ELR (cell line): ENCODE data around the gene KCNQ5.

Source experiments
- DNase-seq: peaks from one replicate; pipeline ENCODE4 v3.0.0-alpha.2; 2015; ENCODE audit warnings: low read depth

KCNQ5 gene

GRCh38 chr6:73000460-73000859 is 378.6 kb downstream of the KCNQ5 start:
- DNase-seq = no peak

- DNase-seq = no peak
Measured at GRCh38 chr6:73002588-73002987, 380.7 kb downstream of the KCNQ5 start.

- no peak for DNase-seq
Measured at GRCh38 chr6:73003302-73003701, 381.4 kb downstream of the KCNQ5 start.

GRCh38 chr6:73004231-73004630 is 382.4 kb downstream of the KCNQ5 start:
- DNase-seq = no peak

- DNase-seq = no peak
Measured at GRCh38 chr6:73004861-73005260, 383.0 kb downstream of the KCNQ5 start.

DNA sequence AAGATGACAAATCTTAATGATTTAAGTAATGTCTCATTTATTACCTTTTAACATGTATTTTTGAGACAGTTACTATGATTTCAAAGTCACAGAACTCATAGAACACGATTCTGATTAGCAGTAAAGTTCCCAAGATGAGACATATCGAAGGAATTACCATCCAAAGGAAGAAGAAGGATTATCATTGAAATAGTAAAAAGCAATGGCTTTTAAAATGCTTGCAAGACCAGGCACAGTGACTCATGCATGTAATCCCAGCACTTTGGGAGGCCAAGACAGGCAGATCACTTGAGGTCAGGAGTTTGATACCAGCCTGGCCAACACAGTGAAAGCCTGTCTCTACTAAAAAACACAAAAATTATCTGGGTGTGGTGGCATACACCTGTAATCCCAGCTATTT is 384.3 kb downstream of the KCNQ5 start:
- peak; percentile 23 for DNase-seq

DNA sequence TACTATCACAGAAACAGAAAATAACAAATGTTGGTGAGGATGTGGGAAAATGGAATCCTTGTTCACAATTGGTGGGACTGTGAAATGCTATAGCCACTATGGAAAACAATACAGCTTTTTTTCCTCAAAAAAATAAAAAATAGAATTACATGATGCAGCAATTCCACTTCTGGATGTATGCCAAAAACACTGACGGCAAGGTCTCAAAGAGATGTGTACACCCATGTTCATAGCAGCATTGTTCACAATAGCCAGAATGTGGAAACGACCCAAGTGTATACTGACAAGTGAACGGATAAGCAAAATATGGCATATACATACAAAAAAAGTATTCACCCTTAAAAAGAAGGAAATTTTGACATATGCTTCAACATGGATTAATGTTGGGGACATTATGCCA is 390.1 kb downstream of the KCNQ5 start:
- no peak for DNase-seq

- DNase-seq = no peak
Measured at GRCh38 chr6:73017476-73017875, 395.6 kb downstream of the KCNQ5 start.

DNA sequence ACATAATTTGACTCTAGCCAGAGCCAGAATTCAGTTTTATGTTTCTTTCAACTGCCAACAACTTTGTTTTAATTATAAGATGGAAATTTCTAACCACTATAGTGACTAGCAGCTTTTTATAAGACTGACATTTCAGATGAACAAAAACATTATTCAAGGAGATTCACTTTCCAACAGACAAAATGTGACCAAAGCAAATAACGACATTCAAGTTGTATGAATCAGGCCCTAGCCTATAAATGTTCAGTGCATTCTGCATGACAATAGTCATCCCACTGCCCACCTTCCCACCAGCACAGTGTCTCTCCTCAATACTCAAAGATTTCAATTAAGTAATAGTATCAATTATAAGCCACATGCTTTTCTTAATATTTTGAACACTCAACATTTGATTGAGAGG is 402.7 kb downstream of the KCNQ5 start:
- peak; percentile 65 for DNase-seq

GRCh38 chr6:73027691-73028090 is 405.8 kb downstream of the KCNQ5 start:
- no peak for DNase-seq

DNA sequence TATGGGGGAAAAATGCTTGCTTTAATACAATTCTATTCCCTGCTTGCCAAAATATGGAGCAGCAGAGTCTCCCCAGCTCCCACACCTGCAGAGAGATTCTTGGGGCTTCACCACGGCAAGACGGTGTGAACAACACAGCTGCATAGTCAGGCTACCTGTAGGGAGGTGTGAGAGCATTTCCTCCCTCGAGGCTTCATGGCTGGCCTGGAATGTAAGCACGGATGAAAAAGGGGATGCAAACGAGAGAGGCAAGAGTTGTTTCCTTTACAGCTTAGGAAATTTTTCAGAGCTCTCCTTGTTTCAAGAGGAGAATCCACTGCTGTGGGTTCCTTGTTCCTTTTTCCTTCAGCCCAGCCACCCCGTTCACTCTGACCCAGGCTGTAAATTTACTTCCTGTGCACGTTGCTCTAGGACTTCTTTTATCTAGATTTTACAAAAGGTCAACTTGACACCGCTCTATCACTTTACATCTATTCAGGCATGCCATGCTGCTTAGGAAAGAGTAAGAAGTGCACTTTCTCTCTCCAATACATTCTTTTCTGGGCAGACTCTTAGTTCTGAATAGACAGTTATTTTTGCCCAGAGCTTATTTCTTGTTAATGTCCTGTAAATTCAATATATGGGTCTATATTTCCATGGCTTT is 406.4 kb downstream of the KCNQ5 start:
- DNase-seq = no peak

GRCh38 chr6:73028893-73029450 is 407.1 kb downstream of the KCNQ5 start:
- DNase-seq = no peak

DNA sequence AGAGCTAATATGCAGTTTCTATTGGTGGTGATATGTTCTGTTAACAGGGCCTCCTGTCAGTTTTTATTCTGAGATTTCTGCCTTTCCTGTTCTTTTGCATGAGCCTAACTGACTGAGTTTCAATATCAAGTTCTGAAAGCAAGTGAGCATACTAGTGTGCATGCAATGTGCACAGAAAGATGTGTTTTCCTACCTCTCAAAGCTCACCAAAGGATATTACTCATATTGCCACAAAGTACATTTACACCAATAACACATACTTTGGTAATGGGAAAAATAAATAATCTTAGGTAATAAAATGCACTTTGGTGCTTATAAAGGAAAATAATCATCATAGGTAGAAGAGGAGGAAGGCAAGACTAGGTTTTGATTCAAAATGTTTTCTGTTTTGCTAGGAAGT is 408.4 kb downstream of the KCNQ5 start:
- peak; percentile 39 for DNase-seq

- DNase-seq = no peak
Measured at GRCh38 chr6:73030791-73031782, 409.2 kb downstream of the KCNQ5 start.

GRCh38 chr6:73032586-73032985 is 410.7 kb downstream of the KCNQ5 start:
- peak; percentile 85 for DNase-seq

GRCh38 chr6:73036689-73037088 is 414.8 kb downstream of the KCNQ5 start:
- DNase-seq = no peak

- DNase-seq = peak; percentile 8
Measured at GRCh38 chr6:73041051-73041450, 419.2 kb downstream of the KCNQ5 start.

DNA sequence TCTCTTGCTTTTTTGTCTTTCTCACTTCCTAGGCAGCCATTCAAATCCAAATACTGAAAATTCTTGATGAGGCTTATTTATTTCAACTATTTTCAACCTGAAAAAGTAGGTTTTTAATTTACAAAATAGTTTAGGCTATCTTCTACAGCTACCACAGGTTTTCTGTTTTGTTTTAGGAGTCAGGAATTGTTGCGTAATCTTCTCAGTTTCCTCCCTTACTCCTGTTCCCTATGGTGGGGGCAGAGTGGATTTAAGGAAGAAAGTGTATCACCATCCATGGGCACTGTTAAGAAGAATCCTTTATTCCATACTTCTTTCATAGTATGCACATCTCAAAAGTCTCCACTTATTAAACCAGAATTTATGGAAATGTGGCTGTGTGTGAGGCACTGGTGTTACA is 421.0 kb downstream of the KCNQ5 start:
- DNase-seq = no peak

GRCh38 chr6:73043446-73043845 is 421.6 kb downstream of the KCNQ5 start:
- DNase-seq = no peak

GRCh38 chr6:73045609-73046008 is 423.7 kb downstream of the KCNQ5 start:
- DNase-seq = no peak

DNA sequence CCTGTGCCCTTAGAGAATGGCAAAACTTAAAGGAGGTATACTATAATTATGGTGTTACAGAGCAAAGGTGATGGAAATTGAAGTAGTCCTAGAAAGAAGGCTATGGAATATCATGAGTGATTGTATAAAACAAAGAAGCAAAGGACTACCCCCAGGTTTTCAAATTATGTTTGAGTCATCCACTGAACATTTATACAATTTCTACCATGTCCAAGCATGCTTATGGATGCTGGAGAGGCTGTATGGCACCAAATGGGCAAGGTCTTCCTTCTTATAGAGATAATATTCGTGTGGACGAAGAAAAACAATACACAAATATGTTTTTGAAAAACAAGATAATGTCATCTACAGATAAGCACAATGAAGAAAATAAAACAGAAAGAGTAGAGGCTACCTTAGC is 425.9 kb downstream of the KCNQ5 start:
- no peak for DNase-seq

GRCh38 chr6:73049971-73050594 is 428.2 kb downstream of the KCNQ5 start:
- DNase-seq = no peak

- DNase-seq = no peak
Measured at GRCh38 chr6:73050706-73051105, 428.8 kb downstream of the KCNQ5 start.
